ENCODE results near the gene KNDC1. TPM values are rescaled to one million over a fixed set of nuclear protein-coding genes. Genes with fewer than 3 reads are reported as not detected.
"Not testable (repeated sequence)": the region's sequence is repeated elsewhere in the genome, so short reads cannot be mapped to it uniquely, and the experiment has no call there.

The KNDC1 gene, protein sequence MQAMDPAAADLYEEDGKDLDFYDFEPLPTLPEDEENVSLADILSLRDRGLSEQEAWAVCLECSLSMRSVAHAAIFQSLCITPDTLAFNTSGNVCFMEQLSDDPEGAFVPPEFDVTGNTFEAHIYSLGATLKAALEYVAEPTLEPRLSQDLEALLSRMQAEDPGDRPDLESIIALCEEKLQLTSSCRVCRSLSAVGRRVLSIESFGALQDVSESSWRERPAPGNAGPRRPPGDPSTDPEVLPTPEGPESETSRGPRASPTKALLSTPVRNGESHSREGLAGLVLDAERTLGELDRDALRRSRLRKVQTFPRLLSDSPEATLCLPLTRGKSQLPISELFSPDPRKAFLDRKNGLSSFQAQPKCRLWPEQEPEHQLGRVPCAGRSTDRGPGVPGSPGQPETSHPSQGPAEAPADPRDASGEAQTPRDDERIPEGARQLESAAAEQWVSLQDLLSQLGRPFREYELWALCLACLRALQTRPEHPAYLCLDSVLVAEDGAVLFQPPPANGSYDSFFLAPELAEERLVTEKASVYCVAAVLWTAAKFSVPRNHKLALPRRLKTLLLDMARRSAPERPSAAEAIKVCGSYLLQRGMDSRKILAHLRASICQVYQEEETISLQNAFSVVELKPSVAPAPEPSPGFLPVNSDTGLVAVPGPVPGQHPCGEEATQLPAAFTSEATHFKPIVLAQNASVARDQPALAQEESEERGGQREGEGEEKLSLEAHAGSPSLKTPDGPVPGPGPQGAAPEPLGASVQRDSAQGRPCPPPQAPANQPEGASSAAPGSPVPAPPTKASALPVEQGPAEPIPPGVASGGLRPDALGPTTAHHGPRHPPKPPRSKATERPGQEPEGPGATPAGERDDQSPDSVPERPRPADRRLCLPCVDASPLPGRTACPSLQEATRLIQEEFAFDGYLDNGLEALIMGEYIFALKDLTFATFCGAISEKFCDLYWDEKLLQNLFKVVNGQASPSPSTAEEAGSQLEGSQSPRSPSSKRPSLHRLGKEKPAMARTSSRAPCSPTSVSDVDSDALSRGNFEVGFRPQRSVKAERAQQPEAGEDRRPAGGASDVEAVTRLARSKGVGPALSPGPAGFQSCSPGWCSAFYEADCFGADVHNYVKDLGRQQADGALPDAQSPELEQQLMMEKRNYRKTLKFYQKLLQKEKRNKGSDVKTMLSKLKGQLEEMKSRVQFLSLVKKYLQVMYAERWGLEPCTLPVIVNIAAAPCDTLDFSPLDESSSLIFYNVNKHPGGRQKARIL (N-terminal part only)
- total RNA-seq (1 to 10 TPM in 1 of 5 donors, under 1 TPM in 4; 0.09 to 1.2 (median 0.35) TPM), total RNA-seq (0.05 to 1.4 (median 0.33) reads per million in 29 experiments)
- total RNA-seq (2013): not detected

DNA sequence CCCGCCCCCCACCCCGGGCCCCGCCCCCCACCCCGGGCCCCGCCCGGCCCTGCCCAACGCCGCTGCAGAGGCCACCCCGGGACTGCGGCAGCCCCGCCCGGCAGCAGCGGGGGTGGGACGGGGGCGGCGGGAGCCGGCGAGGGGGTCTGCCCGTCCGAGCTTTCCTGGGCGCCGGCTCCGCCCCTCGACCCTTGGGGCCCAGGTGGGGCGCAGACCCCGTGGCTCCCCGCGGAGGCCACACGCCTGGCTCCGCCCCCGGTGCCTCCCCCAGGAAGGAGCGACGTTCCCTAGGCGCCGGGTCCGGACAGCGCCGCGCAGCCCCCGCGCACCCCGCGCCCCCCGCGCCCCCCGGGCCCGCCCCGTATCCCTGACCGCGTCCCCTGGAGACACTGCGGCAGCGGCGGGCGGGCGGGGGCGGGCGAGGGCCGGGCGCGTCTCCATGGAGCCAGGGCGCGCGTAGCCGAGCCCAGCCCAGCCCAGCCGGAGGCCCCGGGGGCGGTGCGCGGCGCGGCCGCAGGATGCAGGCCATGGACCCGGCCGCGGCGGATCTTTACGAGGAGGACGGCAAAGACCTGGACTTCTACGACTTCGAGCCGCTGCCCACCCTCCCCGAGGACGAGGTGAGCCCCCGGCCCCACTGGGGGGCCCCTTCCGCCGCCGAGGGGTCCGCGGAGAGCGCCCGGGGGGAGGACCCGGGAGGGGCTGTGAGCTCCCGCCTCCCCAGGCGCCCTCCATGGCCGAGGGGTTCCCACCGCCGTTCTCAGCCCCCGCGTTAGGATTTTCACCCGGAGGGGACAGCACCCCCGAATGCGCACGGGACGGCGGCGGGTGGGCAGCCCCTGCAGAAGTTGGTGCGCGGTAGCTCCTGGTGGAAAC, at the start of gene KNDC1:
TSS of gene KNDC1 (plus strand) at position 270 of the 876 bp plus-strand sequence. CDS start at position 519, 249 bp downstream.
- POLR2A ChIA-PET: no interaction called here
- Histone ChIP-seq H3K9me3 (no peaks in the 10 kb centered on the region), H3K27me3 (replicated peaks in 1 of 2; ENCODE audit: control insufficient read depth in 2 of 2, extremely low read depth in 1 of 2, insufficient read depth in 2 of 2, low read length in 1 of 2) (peaks cover 5 to 65% of the 10 kb centered on the region in 2 experiments), H3K4me1 (ENCODE audit: control insufficient read depth in 1 of 2, extremely low read depth in 1 of 2, insufficient read depth in 2 of 2, low read length in 2 of 2) (peaks cover 0 to 12% of the 10 kb centered on the region in 2 experiments), H3K4me3 (ENCODE audit: control insufficient read depth in 1 of 2, extremely low read depth in 1 of 2, low read length in 1 of 2) (no peak within 1 kb of the TSS), H3K36me3 (ENCODE audit: control insufficient read depth in 2 of 2, extremely low read depth in 1 of 2, insufficient read depth in 1 of 2, low read length in 1 of 2) (no peaks in the 10 kb centered on the region), H3K27ac (ENCODE audit: low read length) (no peak within 1 kb of the TSS)
- CTCF ChIA-PET: interaction anchor here in 1 of 2 donors (0.6 kb wide), 1 partner anchor 700 kb away, joined by 5 read pairs; no protein-coding TSS in a partner anchor
- ATAC-seq (replicated peaks in 1 of 4): peak in 3 of 4 experiments; percentile 25 to 64 (median 60)
- peak in 8 of 35 experiments; percentile 3 to 17 (median 10) for DNase-seq
- peaks cover 0 to 4% (median 0%) of the 10 kb centered on the region in 3 donors for H3K4me1 Mint-ChIP-seq
- no peak within 1 kb of the TSS for H3K27ac Mint-ChIP-seq
- no peaks in the 10 kb centered on the region for H3K36me3 Mint-ChIP-seq
- WGBS (ENCODE audit: insufficient coverage): 2% methylated on average over 95 of the region's 108 CpGs
- peak within 1 kb of the TSS; percentile 28 to 48 (median 47) for H3K4me3 Mint-ChIP-seq
- H3K27me3 Mint-ChIP-seq: peaks cover 9 to 35% of the 10 kb centered on the region in 2 donors
- no peaks in the 10 kb centered on the region for H3K9me3 Mint-ChIP-seq

DNA sequence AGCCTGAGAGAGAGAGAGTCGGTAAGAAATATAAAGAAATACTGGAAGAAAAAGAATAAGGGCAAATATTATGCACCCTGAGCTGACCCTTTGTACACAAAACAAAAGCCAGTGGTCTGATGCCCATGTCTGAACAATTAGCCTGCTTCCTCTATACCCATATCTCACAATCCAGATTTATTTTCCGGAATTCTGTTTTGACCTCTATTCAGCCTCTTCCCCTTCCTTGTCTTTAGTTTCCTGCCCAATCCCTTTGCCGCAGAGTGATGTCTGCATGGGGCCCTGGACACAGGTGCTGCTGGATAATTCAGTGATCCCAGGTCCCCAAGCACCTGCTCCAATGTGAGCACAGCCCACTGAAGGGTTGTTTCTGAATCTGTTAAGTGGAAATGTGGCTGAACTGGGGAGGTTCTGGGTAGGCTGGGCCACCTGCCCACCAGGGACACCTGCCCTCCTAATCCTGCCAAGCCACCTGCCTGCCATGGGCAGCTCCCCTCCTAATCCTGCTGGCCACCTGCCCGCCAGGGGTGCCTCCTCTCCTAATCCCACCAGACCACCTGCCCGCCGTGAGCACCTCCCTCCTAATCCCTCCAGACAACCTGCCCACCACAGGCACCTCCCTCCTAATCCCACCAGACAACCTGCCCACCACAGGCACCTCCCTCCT, 49.3 kb upstream of the KNDC1 start:
- Mint-ChIP-seq H3K27me3 (peaks cover 0 to 13% of the 10 kb centered on the region in 2 donors), H3K9me3 (peaks cover 9 to 16% (median 14%) of the 10 kb centered on the region in 3 donors), H3K36me3 (no peaks in the 10 kb centered on the region), H3K27ac (no peak overlapping the region), H3K4me1 (no peaks in the 10 kb centered on the region), H3K4me3 (no peak overlapping the region)
- POLR2A ChIA-PET: no interaction called here
- 0% methylated on average over 1 of the region's 6 CpGs for WGBS (ENCODE audit: insufficient coverage)
- no peak for ATAC-seq (replicated peaks in 1 of 4)
- CTCF ChIA-PET: no interaction called here
- Histone ChIP-seq H3K4me3 (ENCODE audit: control insufficient read depth in 1 of 2, extremely low read depth in 1 of 2, low read length in 1 of 2) (no peak overlapping the region), H3K36me3 (ENCODE audit: control insufficient read depth in 2 of 2, extremely low read depth in 1 of 2, insufficient read depth in 1 of 2, low read length in 1 of 2) (no peaks in the 10 kb centered on the region), H3K4me1 (ENCODE audit: control insufficient read depth in 1 of 2, extremely low read depth in 1 of 2, insufficient read depth in 2 of 2, low read length in 2 of 2) (no peaks in the 10 kb centered on the region), H3K27me3 (replicated peaks in 1 of 2; ENCODE audit: control insufficient read depth in 2 of 2, extremely low read depth in 1 of 2, insufficient read depth in 2 of 2, low read length in 1 of 2) (peaks cover 0 to 34% of the 10 kb centered on the region in 2 experiments), H3K27ac (ENCODE audit: low read length) (no peak overlapping the region), H3K9me3 (no peaks in the 10 kb centered on the region)
- no peak for DNase-seq

DNA sequence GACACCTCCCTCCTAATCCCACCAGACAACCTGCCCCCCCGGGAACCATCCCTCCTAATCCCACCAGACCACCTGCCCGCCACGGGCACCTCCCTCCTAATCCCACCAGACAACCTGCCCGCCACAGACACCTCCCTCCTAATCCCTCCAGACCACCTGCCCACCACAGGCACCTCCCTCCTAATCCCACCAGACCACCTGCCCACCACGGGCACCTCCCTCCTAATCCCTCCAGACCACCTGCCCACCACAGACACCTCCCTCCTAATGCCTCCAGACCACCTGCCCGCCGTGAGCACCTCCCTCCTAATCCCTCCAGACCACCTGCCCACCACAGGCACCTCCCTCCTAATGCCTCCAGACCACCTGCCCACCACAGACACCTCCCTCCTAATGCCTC, 48.4 kb upstream of the KNDC1 start:
- CTCF ChIA-PET; ATAC-seq (replicated peaks in 1 of 4); POLR2A ChIA-PET; H3K4me1 ChIP-seq (ENCODE audit: control insufficient read depth in 1 of 2, extremely low read depth in 1 of 2, insufficient read depth in 2 of 2, low read length in 2 of 2); H3K4me3 Mint-ChIP-seq; H3K9me3 ChIP-seq; H3K4me3 ChIP-seq (ENCODE audit: control insufficient read depth in 1 of 2, extremely low read depth in 1 of 2, low read length in 1 of 2); H3K36me3 ChIP-seq (ENCODE audit: control insufficient read depth in 2 of 2, extremely low read depth in 1 of 2, insufficient read depth in 1 of 2, low read length in 1 of 2); H3K36me3 Mint-ChIP-seq; H3K27ac ChIP-seq (ENCODE audit: low read length); DNase-seq; H3K4me1 Mint-ChIP-seq; H3K27ac Mint-ChIP-seq: not testable (repeated sequence)
- H3K27me3 ChIP-seq (replicated peaks in 1 of 2; ENCODE audit: control insufficient read depth in 2 of 2, extremely low read depth in 1 of 2, insufficient read depth in 2 of 2, low read length in 1 of 2): peaks cover 0 to 36% of the 10 kb centered on the region in 2 experiments
- peaks cover 9 to 16% (median 14%) of the 10 kb centered on the region in 3 donors for H3K9me3 Mint-ChIP-seq
- WGBS (ENCODE audit: insufficient coverage): 45% methylated on average over 1 of the region's 7 CpGs
- peaks cover 0 to 13% of the 10 kb centered on the region in 2 donors for H3K27me3 Mint-ChIP-seq

DNA sequence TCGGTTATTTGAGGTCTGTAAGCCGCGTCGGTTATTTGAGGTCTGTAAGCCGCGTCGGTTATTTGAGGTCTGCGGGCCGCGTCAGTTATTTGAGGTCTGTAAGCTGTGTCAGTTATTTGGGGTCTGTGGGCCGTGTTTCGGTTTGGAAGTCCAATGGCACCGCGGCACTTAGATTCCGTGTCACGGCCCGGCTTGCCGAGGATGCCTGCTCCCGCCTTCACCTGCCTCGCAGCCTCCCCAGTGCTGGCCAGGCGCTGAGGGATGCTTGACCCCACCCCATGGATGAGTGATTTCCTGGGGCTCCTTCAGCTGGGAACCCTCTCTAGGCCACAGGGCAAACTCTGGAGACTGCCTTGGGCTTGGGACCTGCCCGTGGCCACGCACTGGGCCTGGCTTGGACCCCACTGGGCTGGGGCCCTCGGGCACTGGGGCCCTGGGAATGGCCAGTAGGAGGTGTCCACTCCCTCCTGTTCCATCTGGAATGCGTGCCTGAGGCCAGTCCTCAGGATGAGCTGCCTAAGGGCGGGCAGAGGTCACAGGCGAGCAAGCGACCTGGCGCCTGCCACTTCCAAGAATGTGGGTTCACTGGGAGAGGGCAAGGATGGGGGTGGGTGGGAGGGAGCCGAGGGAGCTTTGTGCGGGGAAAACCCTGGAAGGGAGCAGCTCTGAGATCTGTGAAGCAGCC, 46.7 kb upstream of the KNDC1 start:
- no peaks in the 10 kb centered on the region for H3K9me3 ChIP-seq
- POLR2A ChIA-PET: no interaction called here

DNA sequence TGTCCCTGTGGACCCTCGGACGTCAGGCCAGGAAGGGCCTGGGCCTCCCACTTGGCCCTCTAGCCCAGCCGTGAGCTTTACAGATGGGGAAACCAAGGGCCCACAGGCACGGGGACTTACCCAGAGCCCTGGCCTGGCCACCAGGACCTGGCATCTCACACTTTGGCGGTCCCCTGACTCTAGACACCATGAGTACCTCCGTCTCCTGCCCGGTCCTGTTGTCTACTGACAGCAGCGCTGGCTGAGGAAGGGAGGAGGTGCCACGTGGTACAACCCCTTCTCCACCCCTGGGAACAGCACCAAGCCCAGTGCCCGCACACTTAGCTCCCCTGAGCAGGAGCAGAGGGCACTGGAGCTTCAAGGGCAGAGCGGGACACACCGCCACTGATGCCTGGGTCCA, 46.2 kb upstream of the KNDC1 start:
- peaks cover 0 to 15% of the 10 kb centered on the region in 2 donors for H3K27me3 Mint-ChIP-seq
- ChIA-PET CTCF (no interaction called here), POLR2A (no interaction called here)
- no peak for DNase-seq
- Histone ChIP-seq H3K4me1 (ENCODE audit: control insufficient read depth in 1 of 2, extremely low read depth in 1 of 2, insufficient read depth in 2 of 2, low read length in 2 of 2) (no peaks in the 10 kb centered on the region), H3K27ac (ENCODE audit: low read length) (no peak overlapping the region), H3K4me3 (ENCODE audit: control insufficient read depth in 1 of 2, extremely low read depth in 1 of 2, low read length in 1 of 2) (no peak overlapping the region), H3K27me3 (replicated peaks in 1 of 2; ENCODE audit: control insufficient read depth in 2 of 2, extremely low read depth in 1 of 2, insufficient read depth in 2 of 2, low read length in 1 of 2) (peaks cover 0 to 48% of the 10 kb centered on the region in 2 experiments), H3K36me3 (ENCODE audit: control insufficient read depth in 2 of 2, extremely low read depth in 1 of 2, insufficient read depth in 1 of 2, low read length in 1 of 2) (no peaks in the 10 kb centered on the region), H3K9me3 (no peaks in the 10 kb centered on the region)
- H3K4me3 Mint-ChIP-seq: no peak overlapping the region
- H3K36me3 Mint-ChIP-seq: no peaks in the 10 kb centered on the region
- WGBS (ENCODE audit: insufficient coverage): 89% methylated on average over 7 of the region's 12 CpGs
- no peaks in the 10 kb centered on the region for H3K4me1 Mint-ChIP-seq
- no peak overlapping the region for H3K27ac Mint-ChIP-seq
- H3K9me3 Mint-ChIP-seq: peaks cover 2 to 4% (median 3%) of the 10 kb centered on the region in 3 donors
- ATAC-seq (replicated peaks in 1 of 4): no peak

More for the DNA sequence above, 46.7 kb upstream of the KNDC1 start:
- no peaks in the 10 kb centered on the region for H3K4me1 ChIP-seq (ENCODE audit: control insufficient read depth in 1 of 2, extremely low read depth in 1 of 2, insufficient read depth in 2 of 2, low read length in 2 of 2)
- Mint-ChIP-seq H3K27ac (no peak overlapping the region), H3K36me3 (no peaks in the 10 kb centered on the region), H3K4me1 (no peaks in the 10 kb centered on the region), H3K4me3 (no peak overlapping the region), H3K9me3 (peaks cover 0 to 6% (median 3%) of the 10 kb centered on the region in 3 donors), H3K27me3 (peaks cover 0 to 15% of the 10 kb centered on the region in 2 donors)
- H3K4me3 ChIP-seq (ENCODE audit: control insufficient read depth in 1 of 2, extremely low read depth in 1 of 2, low read length in 1 of 2): no peak overlapping the region
- H3K27ac ChIP-seq (ENCODE audit: low read length): no peak overlapping the region
- WGBS (ENCODE audit: insufficient coverage): 92% methylated on average over 30 of the region's 31 CpGs
- CTCF ChIA-PET: no interaction called here
- DNase-seq (no peak), ATAC-seq (replicated peaks in 1 of 4) (no peak)
- peaks cover 0 to 48% of the 10 kb centered on the region in 2 experiments for H3K27me3 ChIP-seq (replicated peaks in 1 of 2; ENCODE audit: control insufficient read depth in 2 of 2, extremely low read depth in 1 of 2, insufficient read depth in 2 of 2, low read length in 1 of 2)
- H3K36me3 ChIP-seq (ENCODE audit: control insufficient read depth in 2 of 2, extremely low read depth in 1 of 2, insufficient read depth in 1 of 2, low read length in 1 of 2): no peaks in the 10 kb centered on the region
